PC-9 (cell line): Measurements from ENCODE around the gene LHFPL2.

Source experiments
- CTCF ChIP-seq: fragments of 200-600 bp; sonication (generic); conservative IDR thresholded peaks from 2 replicates; pipeline ENCODE4 v1.6.1; 2017; ENCODE audit warnings: mixed run types, antibody characterized with exemption, mild to moderate bottlenecking, moderate library complexity
- EZH2 ChIP-seq: fragments of 200-600 bp; sonication (generic); IDR thresholded peaks from 2 replicates; pipeline ENCODE4 v1.8.0; 2017; ENCODE audit warnings: antibody characterized with exemption, low read depth

GRCh38 chr5:78636682-78637081, 11.9 kb downstream of the LHFPL2 start:
- no peak for TF ChIP-seq CTCF
- TF ChIP-seq EZH2: no peak
